ENCODE results near the gene ZNF385A.

DNA sequence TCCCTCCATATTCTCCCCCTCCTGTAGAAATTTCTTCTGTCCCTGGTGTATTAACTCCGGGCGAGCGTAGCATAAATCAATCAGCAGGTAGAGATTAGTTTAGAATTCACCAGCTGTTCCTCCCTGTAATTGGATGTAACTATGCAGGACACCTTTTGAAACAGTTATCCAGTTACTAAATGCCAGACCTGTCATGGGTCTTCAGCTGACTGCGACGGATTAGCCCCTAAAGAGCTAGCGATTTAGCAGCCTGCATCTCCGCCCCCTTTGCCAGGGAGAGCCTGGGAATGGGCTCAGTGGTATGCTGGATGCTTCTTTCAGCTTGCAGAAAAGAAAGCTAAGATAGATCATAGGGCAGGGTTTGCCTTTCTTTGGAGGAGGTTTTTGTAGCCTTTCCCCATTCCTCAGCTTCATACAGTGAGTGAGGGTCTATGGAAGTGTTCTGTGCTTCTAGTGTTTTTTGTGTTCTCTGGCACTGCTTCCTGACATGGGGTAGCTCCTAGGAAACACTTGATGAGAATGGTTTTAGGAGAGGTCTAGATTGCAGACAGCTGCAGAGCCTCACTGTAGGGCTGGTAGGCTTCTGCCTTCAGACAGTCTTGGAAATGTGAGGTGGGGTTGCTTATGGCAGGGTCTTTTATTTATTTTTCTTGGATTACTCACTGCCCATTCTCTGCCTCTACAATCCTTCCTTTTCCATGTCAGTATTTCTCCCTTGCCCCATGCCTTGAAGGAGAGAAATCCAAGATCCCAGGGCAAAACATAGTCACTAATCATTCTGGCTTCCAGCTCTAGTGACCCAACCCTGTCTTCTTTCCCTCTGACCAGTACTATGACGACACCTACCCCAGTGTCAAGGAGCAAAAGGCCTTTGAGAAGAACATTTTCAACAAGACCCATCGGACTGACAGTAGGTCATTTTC lies 42.9 kb downstream of the ZNF385A start:
- TF ChIP-seq, protein P1, sequence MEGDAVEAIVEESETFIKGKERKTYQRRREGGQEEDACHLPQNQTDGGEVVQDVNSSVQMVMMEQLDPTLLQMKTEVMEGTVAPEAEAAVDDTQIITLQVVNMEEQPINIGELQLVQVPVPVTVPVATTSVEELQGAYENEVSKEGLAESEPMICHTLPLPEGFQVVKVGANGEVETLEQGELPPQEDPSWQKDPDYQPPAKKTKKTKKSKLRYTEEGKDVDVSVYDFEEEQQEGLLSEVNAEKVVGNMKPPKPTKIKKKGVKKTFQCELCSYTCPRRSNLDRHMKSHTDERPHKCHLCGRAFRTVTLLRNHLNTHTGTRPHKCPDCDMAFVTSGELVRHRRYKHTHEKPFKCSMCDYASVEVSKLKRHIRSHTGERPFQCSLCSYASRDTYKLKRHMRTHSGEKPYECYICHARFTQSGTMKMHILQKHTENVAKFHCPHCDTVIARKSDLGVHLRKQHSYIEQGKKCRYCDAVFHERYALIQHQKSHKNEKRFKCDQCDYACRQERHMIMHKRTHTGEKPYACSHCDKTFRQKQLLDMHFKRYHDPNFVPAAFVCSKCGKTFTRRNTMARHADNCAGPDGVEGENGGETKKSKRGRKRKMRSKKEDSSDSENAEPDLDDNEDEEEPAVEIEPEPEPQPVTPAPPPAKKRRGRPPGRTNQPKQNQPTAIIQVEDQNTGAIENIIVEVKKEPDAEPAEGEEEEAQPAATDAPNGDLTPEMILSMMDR (IDR thresholded peaks at IDR 0.05; ENCODE audit: low read depth, low read length, poor library complexity, severe bottlenecking), result no peak
- no peak for TF ChIP-seq EZH2phosphoT487 (IDR thresholded peaks at IDR 0.05; ENCODE audit: borderline replicate concordance, low read length)

All from DOHH2 (cell line).